Dedifferentiated amniotic fluid mesenchymal stem cell (primary cell): Measurements from ENCODE around the gene S100B.

Experiments used
- DNase-seq: peaks from one replicate; pipeline ENCODE4 v3.0.0-alpha.2; 2016; ENCODE audit errors: extremely low spot score

Gene S100B

DNA sequence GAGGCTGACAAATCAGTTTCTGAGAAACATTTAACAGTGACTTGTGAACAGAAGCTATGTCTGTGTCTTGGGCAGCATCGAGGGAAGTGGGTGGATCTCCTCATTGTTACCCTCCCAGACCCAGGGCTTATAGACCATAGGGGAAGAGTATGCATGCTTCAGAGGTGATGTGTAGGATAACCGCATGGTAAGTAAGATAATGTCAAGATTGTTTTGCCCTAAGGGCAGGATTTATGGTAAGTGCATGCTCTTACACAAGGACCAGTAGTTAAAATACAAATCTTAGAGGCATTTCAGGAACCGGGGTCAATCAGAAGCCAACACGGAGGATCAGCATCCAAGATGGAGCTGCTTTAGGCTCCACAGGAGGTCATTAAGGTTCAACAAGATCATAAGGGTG is 22.8 kb upstream of the S100B start:
- DNase-seq: no peak

DNA sequence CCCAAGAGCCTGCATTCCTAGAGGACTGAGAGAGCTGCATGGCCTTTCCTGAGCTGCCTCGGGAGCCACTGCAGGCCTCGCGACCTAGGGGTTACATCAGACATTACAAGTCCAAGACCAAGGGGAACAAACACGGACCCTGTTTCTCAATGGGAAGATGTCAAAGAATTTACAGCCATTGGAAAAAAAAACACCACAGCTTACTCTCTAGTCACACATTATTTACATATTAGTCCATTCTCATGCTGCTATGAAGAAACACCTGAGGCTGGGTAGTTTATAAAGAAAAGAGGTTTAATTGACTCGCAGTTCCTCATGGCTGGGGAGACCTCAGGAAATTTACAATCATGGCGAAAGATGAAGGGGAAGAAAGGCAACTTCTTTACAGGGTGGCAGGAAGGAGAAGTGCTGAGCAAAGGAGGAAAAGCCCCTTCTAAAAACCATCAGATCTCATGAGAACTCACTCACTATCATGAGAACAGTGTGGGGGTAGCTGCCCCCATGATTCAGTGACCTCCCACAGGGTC is 22.2 kb upstream of the S100B start:
- DNase-seq: no peak

DNA sequence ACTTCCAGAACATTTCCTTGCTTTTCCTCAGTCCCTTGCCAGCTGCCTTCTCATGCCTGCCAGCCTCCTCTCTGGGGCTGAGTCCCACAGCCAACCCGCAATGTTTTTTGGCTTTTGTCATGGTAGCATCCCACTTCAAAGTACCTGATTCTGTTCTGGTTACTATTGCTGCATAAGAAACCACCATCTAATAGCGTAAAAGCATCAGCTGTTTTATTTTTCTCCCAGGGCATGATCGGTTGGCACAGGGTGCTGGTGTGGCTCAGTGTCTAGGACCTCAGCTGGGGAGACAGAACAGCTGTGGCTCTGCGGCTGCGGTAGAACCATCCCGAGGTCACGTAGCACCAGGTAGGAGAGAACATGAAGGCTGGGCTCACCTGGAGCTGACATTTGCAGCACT is 21.7 kb upstream of the S100B start:
- DNase-seq: no peak

DNA sequence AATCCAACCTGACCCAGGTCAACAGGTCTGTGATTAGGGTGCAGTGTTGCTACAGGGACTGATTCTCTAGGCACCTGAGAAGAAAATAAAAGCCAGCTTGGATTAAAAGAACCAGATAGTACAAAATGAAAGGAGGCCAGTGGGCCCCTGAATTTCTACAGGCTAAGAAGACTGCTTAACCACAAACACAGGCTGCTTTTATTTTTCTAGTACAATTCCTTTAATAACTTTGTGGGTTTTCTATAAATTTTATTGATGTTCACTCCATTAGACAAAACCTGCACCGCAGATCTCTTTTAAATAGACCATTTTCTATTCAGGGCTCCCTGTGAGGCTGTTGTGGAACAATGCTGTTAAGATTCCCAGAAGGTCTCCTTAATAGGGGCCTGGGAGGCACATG is 20.9 kb upstream of the S100B start:
- DNase-seq: no peak

DNA sequence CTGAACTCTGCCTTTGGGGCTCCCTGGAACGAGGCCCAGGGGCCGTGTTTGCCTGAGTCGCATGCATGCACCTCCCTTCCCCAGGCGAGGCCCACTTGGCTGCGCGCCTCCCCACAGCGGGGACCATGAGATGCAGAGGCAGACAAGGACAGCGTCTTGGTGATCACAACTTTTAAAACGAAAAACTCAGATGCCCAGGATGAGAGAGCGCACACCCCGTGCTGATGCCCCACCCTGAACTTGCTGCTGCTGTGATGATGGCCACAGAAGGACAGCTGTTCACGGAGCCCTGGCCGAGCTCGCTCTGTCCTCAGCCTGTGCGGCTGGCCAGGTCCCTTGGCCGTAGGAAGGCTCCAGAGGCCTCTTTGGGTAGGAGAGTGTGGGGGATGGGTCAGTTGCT is 19.2 kb upstream of the S100B start:
- no peak for DNase-seq

DNA sequence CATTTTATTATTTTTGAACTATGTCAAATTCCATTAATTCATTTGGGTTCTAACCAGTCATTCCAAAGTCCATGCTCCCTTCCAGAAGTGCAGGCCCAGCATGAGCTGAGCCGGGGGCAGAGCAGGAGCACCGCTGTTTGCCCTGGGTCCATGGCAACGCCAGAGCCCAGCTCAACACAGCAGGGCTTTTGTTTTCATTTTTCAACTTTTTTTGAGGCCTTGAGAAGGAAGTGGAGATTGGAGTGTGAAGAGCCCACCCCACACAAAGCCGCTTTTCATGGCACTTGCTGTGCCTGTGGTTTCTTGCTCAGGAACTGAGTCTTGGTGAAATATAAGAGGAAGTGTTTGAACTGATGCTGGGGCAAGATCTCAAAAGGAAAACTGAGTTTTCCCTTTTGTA is 17.3 kb upstream of the S100B start:
- no peak for DNase-seq

DNA sequence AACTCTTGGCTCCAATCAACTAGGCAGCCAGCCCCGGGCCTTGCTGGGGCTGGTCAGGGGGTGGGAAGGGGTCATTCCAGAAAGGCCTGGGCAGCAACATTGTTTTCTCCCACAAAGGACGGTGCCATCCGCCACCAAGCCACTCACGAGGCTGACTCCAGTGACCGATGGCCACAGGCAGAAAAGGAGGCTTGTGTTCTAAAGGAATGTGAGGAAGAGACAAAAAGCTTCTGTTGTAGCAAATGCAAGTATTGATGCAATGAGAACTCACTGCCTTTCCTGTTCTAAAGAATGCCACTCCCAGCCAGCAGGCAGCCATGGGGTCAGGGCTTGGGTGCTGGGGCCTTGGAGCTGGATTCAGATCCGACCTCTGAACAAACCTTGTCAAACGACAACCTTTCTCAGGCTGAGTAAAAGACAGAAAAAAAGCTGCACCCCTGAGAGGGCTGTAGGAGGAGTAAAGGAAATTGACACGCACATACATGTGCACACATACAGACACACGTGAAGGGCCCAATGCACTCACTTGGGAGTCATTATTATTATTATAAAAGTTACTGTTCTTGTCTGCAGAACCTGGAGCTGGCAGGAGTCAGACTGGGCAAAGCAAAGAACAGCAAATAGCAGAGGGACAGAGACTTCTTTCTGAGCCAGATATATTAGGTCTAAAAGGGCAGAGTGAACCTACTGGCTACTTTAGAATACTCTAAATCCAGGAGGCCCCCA is 16.7 kb upstream of the S100B start:
- no peak for DNase-seq

DNA sequence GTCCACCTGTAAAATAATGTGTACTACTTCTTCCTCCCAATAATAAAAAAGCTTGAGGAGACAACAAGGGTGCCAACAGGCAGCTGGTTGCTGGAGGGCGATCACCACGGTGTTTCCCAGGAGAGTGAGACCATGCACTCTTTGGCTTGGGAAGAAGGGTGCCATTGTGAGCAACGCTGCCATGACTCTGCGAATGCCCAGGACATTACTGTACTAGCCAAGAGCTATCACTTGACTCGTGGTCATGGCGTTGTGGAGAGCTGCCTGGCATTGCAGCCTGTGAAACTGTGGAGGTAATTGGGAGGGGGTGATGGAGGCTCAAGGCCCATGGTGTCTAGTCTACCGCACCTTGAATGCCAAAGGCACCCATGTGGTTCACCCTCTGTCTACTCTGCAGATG is 16.0 kb upstream of the S100B start:
- DNase-seq: no peak

DNA sequence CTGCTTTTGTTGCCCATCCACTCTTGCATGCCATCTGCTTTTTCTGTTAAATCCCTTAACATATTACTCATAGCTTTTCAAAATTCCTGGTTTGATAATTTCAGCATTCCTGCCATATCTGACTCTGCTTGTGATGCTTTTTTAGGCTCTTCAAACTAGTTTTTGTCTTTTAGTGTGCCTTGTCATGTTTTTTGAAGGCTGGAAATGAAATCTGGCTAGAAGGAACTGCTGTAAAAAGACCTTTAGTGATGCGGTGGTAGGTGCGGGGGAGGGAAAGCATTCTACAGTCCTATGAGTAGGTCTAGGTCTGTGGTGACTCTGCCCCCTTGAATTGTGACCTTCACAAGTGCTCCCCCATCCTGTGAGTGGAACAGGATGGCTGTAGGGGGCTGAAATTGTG is 15.0 kb upstream of the S100B start:
- DNase-seq: no peak

DNA sequence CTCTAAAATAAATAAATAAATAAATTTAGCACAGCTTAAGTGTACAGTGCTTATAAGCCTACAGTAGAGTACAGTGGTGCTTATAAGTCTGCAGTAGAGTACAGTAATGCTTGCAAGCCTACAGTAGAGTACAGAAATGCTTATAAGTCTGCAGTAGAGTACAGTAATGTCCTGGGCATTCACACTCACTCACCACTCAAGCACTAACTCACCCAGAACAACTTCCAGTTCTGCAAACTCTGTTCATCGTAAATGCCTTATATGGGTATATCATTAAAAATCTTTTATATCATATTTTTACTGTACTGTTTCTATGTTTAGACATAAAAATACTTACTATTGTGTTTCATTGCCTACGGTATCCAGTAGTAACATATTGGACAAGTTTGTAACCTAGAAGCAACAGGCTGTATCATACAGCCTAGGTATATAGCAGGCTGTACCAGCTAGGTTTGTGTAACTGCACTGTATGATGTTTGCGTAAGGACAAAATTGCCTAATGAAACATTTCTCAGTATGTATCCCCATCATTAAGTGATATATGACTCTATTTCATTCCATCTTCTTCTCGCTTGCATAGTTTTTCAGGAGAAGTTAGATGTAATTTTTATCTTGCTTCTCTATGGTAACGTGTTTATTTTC is 14.0 kb upstream of the S100B start:
- no peak for DNase-seq

DNA sequence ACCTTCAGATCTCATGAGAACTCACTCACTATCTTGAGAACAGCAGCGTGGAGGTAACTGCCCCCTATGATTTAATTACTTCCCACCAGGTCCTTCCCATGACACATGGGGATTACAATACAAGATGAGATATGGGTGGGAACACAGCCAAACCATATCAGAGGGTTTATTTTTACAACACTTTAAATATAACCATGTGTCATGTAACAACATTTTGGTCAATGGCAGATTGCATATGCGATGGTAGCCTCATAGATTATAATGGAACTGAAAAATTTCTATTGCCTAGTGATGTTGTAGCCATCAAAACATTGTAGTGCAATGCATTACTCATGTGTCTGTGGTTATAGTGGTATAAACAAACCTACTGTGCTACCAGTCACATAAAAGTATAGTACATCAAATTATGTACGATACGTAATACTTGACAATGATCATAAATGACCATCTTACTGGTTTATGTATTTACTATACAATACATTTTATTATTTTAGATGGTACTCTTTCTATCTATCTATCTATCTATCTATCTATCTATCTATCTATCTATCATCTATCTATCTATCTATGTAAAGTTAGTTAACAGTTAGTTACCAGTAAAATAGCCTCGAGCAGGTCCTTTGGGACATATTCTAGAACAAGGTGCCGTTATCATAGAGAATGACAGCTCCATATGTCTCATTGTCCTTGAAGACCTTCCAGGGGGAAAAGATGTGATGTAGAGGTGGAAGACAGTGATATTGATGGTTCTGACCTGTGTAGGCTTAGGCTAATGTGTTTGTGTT is 12.6 kb upstream of the S100B start:
- no peak for DNase-seq

DNA sequence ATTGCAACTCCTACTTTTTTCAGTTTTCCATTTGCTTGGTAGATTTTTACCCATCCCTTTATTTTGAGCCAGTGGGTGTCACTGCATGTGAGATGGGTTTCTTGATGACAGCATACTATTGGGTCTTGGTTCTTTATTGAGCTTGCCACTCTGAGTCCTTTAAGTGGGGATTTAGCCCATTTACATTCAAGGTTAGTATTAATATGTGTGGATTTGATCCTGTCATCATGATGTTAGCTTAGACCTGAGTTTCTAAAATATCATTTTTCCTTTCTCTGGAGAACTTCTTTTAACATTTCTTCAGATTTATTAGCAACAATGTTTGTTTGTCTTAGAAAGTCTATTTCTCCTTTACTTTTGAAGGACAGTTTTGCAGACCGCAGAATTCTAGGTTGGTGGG is 11.8 kb upstream of the S100B start:
- no peak for DNase-seq

DNA sequence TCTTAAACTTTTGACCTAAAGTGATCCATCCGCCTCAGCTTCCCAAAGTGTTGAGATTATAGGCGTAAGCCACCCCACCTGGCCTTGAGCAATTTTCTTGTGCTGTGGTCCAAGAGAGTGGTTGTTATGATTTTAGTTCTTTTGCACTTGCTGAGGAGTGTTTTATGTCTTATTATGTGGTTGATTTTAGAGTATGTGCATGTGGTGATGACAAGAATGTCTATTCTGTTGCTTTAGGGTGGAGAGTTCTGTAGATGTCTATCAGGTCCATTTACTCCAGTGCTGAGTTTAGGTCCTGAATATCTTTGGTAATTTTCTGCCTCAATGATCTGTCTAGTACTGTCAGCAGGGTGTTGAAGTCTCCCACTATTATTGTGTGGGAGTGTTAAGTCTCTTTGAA is 11.2 kb upstream of the S100B start:
- no peak for DNase-seq

DNA sequence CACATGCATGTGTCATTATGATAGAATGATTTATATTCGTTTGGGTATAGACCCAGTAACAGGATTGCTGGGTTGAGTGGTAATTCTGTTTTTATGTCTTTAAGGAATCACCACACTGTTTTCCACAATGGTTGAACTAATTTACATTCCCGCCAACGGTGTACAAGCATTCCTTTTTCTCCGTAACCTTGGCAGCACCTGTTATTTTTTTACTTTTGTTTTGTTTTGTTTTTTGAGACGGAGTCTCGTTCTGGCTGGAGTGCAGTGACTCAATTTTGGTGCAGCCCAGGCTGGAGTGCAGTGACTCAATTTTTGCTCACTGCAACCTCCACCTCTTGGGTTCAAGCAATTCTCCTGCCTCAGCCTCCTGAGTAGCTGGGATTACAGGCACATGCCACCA is 8.5 kb upstream of the S100B start:
- no peak for DNase-seq

DNA sequence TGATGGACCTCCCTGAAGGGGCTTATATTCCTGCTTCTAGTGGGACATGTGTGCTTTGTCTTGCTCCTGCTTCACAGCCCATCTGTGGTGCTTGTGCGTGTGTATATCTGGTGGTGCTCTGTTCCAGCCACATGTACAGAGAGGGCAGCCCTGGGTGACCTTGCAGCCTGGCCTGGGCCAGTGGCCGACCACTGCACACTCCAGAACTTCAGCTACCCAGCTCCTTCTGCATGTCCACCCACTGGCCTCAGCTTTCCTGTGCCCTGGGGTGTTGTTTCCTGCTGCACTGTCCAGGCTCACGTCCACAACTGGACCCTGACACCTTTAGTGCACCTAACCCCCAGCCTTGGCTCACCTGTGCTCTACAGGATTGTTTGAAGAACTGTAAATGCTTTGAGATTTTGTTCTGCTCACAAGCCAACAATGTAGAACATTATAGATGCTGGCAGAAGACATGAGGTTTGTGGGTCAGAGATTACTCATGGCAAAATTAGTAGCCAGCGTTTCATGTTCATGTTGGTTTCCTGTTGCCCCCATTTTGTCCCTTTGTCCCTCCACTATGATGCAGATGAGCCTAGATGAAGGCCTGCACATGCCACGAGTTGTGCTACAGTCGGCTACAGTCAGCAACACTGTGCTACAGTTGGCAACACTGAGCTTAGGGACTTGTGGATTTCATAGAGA is 5.3 kb upstream of the S100B start:
- DNase-seq: no peak

DNA sequence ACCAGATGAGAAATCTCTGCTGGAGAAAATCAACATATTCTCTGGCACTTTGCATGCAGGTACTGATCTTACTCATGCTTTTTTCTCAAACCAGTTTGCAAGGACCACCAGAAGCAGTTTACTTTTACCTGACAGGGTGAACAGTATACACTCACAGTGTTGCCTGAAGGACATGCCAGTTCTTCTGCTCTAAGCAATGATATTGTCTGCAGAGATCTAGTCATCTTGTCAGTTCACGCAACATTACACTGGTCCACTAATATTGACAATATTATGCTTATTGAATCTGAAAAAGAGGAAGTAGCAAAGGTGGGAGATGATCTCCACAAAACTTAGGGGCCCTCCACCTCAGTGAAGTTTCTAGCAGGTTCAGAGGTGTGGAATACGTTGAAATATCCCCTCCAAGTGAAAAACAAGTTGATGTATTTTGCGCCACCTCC is 3.8 kb upstream of the S100B start:
- no peak for DNase-seq

DNA sequence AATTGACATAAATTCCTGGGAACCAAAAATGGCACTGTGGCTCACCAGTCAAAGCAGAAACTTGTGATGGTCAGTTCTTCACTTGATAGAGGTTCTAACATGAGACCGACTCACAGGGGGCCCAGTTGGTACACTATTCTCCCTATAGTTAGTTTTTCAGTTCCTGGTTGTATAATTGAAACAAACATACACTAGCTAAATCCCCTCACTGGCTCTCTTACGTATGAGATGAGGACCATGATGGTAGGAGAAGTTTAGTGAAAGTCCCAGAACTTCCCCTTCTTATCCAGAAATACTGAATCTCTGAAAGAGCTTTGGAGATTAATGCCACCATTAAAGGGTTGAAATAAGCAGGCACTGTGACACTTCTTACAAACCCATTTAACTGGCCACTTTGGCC is 2.8 kb upstream of the S100B start:
- DNase-seq: no peak

DNA sequence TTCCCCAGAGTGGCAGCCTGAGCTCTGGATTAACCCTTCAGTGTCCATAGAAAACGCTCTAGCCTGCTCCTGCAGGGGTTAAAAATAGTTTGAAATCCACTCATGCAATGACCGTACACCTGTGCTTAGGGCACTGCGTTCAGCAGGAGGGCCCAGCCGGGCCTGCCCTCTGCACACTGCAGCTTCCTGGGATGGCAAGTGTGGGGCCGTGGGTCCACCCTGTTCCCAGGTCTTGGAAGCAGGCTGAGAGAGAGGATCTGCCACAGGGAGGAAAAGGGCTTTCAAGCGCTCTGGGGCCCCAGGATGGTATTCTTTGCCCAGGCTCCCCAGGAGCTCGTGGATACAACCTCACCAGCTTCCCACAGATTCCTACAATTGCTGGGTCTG is 1.5 kb upstream of the S100B start:
- DNase-seq: no peak

DNA sequence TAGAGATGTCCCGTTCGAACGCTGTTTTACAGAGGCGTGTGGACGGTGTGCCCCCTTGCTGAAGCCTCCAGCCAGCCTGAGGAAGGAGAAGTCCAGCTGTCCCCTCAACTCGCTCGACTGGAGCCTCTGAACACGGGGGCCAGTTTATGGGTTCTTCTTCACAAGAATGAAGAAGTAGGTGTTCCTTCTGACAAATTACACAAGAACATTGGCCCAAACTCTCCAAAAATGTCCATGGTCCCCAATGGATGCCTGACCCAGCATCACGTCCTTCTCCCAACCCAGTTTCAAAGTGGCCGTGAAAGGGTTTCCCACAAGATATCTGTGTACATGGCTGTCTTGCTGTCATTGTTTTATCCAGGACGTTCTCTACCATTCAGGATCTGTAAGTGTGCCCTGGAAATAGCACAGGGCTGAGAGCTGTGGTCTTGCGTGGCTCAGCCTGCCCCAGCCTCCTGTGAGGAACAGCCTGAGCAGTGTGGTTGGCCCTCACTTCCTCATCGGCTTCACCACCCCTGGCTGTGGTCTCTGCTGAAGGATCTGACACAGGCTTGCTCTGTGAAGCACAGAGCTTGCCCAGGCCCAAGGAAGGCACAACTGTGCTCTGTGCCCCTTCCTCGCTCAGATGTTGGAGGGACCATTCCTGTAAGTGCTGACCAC is 1.0 kb upstream of the S100B start:
- DNase-seq: no peak

DNA sequence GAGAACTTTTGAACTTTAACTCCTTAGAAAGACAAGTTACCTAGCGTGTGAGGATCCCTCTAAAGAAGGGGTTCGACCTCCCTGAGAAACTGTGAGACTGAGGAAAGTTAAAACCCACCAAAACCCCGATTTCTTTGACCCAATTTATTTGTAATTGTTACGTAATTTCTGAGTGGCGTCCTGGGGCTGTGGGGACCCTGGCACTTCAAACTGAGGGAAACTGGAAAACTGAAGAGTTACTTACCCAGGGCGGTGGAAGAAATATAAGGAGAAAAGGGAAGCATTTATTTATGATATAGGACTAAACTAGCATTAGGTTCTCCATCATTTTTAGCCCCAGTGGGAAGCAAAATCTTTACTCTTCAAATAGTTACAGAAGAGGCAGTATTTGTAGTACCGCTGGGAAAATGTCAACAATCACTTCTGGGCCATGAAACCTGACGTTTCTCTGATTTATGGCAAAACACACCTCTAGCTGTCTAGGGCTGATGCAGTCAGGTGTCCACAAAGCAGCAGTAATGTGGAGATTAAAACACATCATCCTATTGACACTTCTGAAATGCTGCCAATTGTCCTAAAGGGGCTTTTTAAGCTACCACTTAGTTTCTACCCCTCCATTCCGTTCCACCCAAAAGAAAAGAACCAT is 430 bp downstream of the S100B start:
- no peak for DNase-seq

DNA sequence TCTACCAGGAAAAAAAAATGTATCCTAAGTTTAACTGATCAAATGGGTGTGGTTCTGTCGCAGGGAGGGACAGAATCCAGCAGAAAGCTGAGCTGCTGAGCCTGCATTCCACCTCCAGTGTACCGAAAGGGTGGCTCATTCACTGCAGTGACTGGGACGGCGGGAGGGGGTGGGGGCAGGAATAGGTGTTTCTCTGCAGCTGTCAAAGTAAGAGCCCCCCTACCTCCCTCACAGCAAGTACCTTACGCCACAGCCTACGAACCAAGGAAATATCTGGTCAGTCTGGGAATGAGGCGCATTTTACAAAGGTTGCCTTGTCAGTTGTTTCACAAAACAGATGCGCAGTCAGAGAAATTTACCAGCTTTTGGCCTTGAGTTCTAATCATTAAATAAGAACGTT is 1.7 kb downstream of the S100B start:
- DNase-seq: no peak
